Osteoblast (primary cell): Measurements from ENCODE around the gene CDYL2. TPM values are rescaled to one million over a fixed set of nuclear protein-coding genes. Genes with fewer than 3 reads are reported as not detected.

ENCODE experiments used
- DNase-seq: peaks from one replicate; pipeline ENCODE4 v3.0.0; 2011; ENCODE audit warnings: low spot score, mixed read lengths; ENCODE audit not compliant: insufficient read length; ENCODE audit errors: missing footprints
- H2AFZ ChIP-seq: 2 replicates; pipeline ENCODE4 v1.6.0; 2011; ENCODE audit warnings: mild to moderate bottlenecking, low read length
- H3K27ac ChIP-seq: 2 replicates; pipeline ENCODE4 v1.5.1; 2011; ENCODE audit warnings: mild to moderate bottlenecking, low read depth, low read length, moderate library complexity
- H3K27me3 ChIP-seq: 2 replicates; pipeline ENCODE4 v1.6.0; 2012; ENCODE audit warnings: mild to moderate bottlenecking, control low read depth, inconsistent platforms, low read length, moderate library complexity; ENCODE audit not compliant: insufficient read depth
- H3K36me3 ChIP-seq: 2 replicates; pipeline ENCODE4 v1.5.1; 2011; ENCODE audit warnings: mild to moderate bottlenecking, low read length, control low read depth, moderate library complexity; ENCODE audit not compliant: insufficient read depth
- H3K4me1 ChIP-seq: 2 replicates; pipeline ENCODE4 v1.5.1; 2011; ENCODE audit warnings: mild to moderate bottlenecking, low read length, control low read depth, moderate library complexity; ENCODE audit not compliant: insufficient read depth
- H3K4me2 ChIP-seq: 2 replicates; pipeline ENCODE4 v1.6.0; 2011; ENCODE audit warnings: mild to moderate bottlenecking, low read length; ENCODE audit not compliant: insufficient read depth
- H3K4me3 ChIP-seq: fragments of 200-600 bp; sonication (generic); 3 replicates; pipeline ENCODE4 v1.5.1; 2012; ENCODE audit warnings: mild to moderate bottlenecking, low read length, inconsistent platforms; ENCODE audit not compliant: insufficient read depth
- H3K79me2 ChIP-seq: 2 replicates; pipeline ENCODE4 v1.6.0; 2012; ENCODE audit warnings: mild to moderate bottlenecking, low read length, control low read depth, inconsistent platforms; ENCODE audit not compliant: insufficient read depth
- H3K9me3 ChIP-seq: 2 replicates; pipeline ENCODE4 v1.5.1; 2011; ENCODE audit warnings: low read depth, low read length, control low read depth
- H4K20me1 ChIP-seq: 2 replicates; pipeline ENCODE4 v1.6.0; 2012; ENCODE audit warnings: mild to moderate bottlenecking, low read length, control low read depth; ENCODE audit not compliant: insufficient read depth
- total RNA-seq: library from RNA; depleted of rRNA; stranded (reverse); fragments of >200 nt; gene quantifications from 2 replicates; pipeline ENCODE4 v1.2.3, GENCODE V29; 2012
- TF ChIP-seq, protein P1 (sequence below): IDR thresholded peaks from 2 replicates; pipeline ENCODE4 v1.5.1; 2011; ENCODE audit warnings: mild to moderate bottlenecking, low read depth, low read length, moderate library complexity; ENCODE audit errors: extremely low read depth

The CDYL2 gene
- total RNA-seq, 1 donor, result 8.3 TPM

GRCh38 chr16:80848862-80849261 is 44.5 kb upstream of the CDYL2 start:
- Histone ChIP-seq H3K27me3 (no peaks in the 10 kb centered on the region), H3K4me3 (no peak overlapping the region), H3K79me2 (no peaks in the 10 kb centered on the region), H3K4me2 (no peak overlapping the region), H4K20me1 (no peaks in the 10 kb centered on the region), H3K4me1 (no peaks in the 10 kb centered on the region), H3K27ac (no peak overlapping the region), H3K36me3 (no peaks in the 10 kb centered on the region), H3K9me3 (no peaks in the 10 kb centered on the region), H2AFZ (no peak overlapping the region)
- TF ChIP-seq, protein P1, sequence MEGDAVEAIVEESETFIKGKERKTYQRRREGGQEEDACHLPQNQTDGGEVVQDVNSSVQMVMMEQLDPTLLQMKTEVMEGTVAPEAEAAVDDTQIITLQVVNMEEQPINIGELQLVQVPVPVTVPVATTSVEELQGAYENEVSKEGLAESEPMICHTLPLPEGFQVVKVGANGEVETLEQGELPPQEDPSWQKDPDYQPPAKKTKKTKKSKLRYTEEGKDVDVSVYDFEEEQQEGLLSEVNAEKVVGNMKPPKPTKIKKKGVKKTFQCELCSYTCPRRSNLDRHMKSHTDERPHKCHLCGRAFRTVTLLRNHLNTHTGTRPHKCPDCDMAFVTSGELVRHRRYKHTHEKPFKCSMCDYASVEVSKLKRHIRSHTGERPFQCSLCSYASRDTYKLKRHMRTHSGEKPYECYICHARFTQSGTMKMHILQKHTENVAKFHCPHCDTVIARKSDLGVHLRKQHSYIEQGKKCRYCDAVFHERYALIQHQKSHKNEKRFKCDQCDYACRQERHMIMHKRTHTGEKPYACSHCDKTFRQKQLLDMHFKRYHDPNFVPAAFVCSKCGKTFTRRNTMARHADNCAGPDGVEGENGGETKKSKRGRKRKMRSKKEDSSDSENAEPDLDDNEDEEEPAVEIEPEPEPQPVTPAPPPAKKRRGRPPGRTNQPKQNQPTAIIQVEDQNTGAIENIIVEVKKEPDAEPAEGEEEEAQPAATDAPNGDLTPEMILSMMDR, result no peak
- no peak for DNase-seq

GRCh38 chr16:80846680-80847079 is 42.3 kb upstream of the CDYL2 start:
- DNase-seq, result no peak
- TF ChIP-seq, protein P1, result no peak
- H2AFZ ChIP-seq, result no peak overlapping the region
- no peak overlapping the region for H3K27ac ChIP-seq
- no peaks in the 10 kb centered on the region for H3K4me1 ChIP-seq
- H3K27me3 ChIP-seq, result no peaks in the 10 kb centered on the region
- no peaks in the 10 kb centered on the region for H3K9me3 ChIP-seq
- no peaks in the 10 kb centered on the region for H3K79me2 ChIP-seq
- no peak overlapping the region for H3K4me2 ChIP-seq
- H3K36me3 ChIP-seq, result no peaks in the 10 kb centered on the region
- H3K4me3 ChIP-seq, result no peak overlapping the region
- H4K20me1 ChIP-seq, result no peaks in the 10 kb centered on the region

DNA sequence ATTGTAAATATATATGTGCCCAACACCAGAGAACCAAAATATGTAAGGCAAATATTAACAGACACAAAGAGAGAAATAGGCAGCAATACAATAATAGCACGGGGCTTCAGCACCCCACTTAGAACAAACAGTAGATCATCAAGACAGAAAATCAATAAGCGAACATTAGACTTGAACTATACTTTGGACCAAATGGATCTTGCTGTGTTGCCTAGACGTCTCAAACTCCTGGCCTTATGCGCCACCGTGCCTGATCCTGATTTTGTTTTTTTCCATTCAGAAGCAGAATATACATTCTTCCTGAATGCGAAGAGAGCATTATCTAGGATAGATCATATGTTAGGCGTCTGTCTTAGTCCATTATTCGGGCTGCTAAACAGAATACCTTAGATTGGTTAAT is 41.9 kb upstream of the CDYL2 start:
- H3K36me3 ChIP-seq, result no peaks in the 10 kb centered on the region
- no peak for DNase-seq
- no peak overlapping the region for H3K4me3 ChIP-seq
- H3K79me2 ChIP-seq, result no peaks in the 10 kb centered on the region
- H3K4me2 ChIP-seq, result no peak overlapping the region
- no peak overlapping the region for H2AFZ ChIP-seq
- H3K4me1 ChIP-seq, result no peaks in the 10 kb centered on the region
- no peaks in the 10 kb centered on the region for H4K20me1 ChIP-seq
- H3K27me3 ChIP-seq, result no peaks in the 10 kb centered on the region
- H3K9me3 ChIP-seq, result no peaks in the 10 kb centered on the region
- TF ChIP-seq, protein P1, result no peak
- no peak overlapping the region for H3K27ac ChIP-seq

DNA sequence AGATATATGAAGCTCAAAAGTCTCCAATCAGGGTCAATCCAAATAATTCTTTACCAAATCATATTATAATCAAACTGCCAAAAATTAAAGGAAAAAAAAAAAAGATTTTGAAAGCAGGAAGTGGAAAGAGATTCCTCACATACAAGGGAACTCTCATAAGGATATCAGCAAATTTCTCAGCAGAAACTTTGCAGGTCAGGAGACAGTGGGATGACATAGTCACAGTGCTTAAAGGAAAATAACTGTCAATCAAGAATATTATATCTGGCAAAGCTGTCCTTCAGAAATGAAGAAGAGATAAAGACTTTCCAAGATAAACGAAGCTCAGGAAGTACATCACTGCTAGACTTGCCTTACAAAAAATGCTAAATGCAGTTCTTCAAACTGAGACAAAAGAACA is 40.0 kb upstream of the CDYL2 start:
- H3K79me2 ChIP-seq, result no peaks in the 10 kb centered on the region
- no peak for DNase-seq
- no peaks in the 10 kb centered on the region for H3K27me3 ChIP-seq
- H3K9me3 ChIP-seq, result no peaks in the 10 kb centered on the region
- H3K27ac ChIP-seq, result no peak overlapping the region
- H3K4me2 ChIP-seq, result no peak overlapping the region
- H3K4me3 ChIP-seq, result no peak overlapping the region
- TF ChIP-seq, protein P1, result no peak
- no peaks in the 10 kb centered on the region for H3K4me1 ChIP-seq
- no peaks in the 10 kb centered on the region for H3K36me3 ChIP-seq
- no peak overlapping the region for H2AFZ ChIP-seq
- H4K20me1 ChIP-seq, result no peaks in the 10 kb centered on the region
